Ascending aorta (tissue), 2 donors: ENCODE data around the gene AQP1. TPM values are rescaled to one million over a fixed set of nuclear protein-coding genes. Genes with fewer than 3 reads are reported as not detected.
A peak's percentile ranks its signal among the peaks of the same experiment; 100 is the strongest.

ENCODE experiments used
- DNase-seq, 2 donors: peaks; one replicate each; pipeline ENCODE4 v3.0.0-alpha.2; 2019; ENCODE audit warnings: low spot score in 2 of 2
- H3K27ac ChIP-seq, 2 donors: fragments of 200-600 bp; sonication (generic); one replicate each; pipeline ENCODE4 v1.5.1; 2016 to 2017; ENCODE audit warnings: mild to moderate bottlenecking in 1 of 2
- H3K27me3 ChIP-seq: fragments of 200-600 bp; sonication (generic); one replicate; pipeline ENCODE4 v1.5.1; 2017
- H3K36me3 ChIP-seq, 2 donors: fragments of 200-600 bp; sonication (generic); one replicate each; pipeline ENCODE4 v1.5.1; 2016
- H3K4me1 ChIP-seq, 2 donors: fragments of 200-600 bp; sonication (generic); one replicate each; pipeline ENCODE4 v1.5.1; 2016 to 2017; ENCODE audit warnings: mild to moderate bottlenecking in 1 of 2
- H3K4me3 ChIP-seq, 2 donors: fragments of 200-600 bp; sonication (generic); one replicate each; pipeline ENCODE4 v1.5.1; 2016 to 2017; ENCODE audit warnings: mild to moderate bottlenecking in 1 of 2
- H3K9me3 ChIP-seq, 2 donors: fragments of 200-600 bp; sonication (generic); one replicate each; pipeline ENCODE4 v1.5.1; 2016
- CTCF ChIP-seq, 3 experiments: fragments of 200-600 bp in 2 of 3; fragments of 450-650 bp in 1 of 3; sonication (generic) in 2 of 3; IDR thresholded peaks; one replicate each; pipeline ENCODE4 v1.5.1; 2016 to 2019; ENCODE audit warnings: antibody characterized with exemption in 3 of 3, mild to moderate bottlenecking in 1 of 3, moderate library complexity in 1 of 3
- intact Hi-C: fragments of 100-400 bp; cut with DNase I; formaldehyde crosslinking; loops from one replicate; pipeline ENCODE4 v1.15.1; 2023
- total RNA-seq: library from RNA; depleted of rRNA; stranded (reverse); fragments of >200 nt; gene quantifications from one replicate; pipeline ENCODE4 v1.1.0, GENCODE V29; 2016

AQP1 gene
- total RNA-seq, 1 donor from 2014 or later: 2,113 TPM

GRCh38 chr7:30932562-30932961 lies 20.9 kb downstream of the AQP1 start:
- H3K36me3 ChIP-seq: peaks cover 1 to 9% of the 10 kb centered on the region in 2 donors
- DNase-seq: no peak
- no peaks in the 10 kb centered on the region for H3K9me3 ChIP-seq
- no peak overlapping the region for H3K27ac ChIP-seq
- H3K27me3 ChIP-seq: no peaks in the 10 kb centered on the region
- H3K4me3 ChIP-seq: no peak overlapping the region
- intact Hi-C loops: no loop called here
- H3K4me1 ChIP-seq: no peaks in the 10 kb centered on the region
- TF ChIP-seq CTCF (IDR thresholded peaks at IDR 0.05): no peak

DNA sequence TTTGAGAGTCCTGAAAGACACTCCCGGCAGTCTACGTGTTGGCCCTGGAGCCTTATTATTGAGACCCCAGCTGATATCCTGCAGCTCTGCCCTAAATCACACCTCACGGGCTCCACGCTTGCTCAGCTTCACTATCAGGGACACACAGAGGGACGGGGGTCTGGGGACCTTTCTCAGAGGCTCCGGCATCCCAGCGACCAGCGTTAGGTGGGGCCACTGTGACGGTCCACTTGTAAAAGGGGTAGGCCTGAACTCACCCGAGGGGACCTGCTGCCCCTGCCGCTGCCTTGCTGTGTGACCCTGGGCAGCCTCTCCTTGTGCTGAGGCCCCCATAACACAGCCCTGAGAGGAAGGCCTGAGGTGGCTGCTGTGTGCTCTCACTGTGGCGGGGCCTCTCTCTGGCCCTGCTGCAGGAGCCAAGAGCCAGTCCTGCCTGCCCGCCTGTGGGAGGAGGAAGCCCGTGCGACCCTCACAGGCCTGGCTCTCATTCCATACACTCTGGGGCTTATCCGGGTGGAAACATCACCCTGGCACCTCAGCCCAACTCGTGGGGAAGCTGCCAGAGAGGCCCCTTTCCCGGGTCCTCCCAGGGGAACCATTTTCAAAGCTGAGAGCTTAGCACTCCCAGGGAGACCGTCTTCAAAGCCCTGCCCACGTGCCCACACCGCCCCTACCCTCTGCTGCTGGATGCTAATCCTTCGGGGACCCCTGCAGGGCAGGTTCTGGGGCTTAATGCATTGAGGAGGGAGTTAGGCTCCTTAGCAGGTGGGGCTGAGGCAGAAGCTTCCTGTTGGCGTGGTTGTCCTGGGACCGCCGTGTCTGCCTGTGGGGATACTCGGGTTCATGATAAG lies 21.7 kb downstream of the AQP1 start:
- Histone ChIP-seq H3K4me1 (no peaks in the 10 kb centered on the region), H3K27me3 (no peaks in the 10 kb centered on the region), H3K36me3 (peaks cover 0 to 3% of the 10 kb centered on the region in 2 donors), H3K4me3 (no peak overlapping the region), H3K27ac (no peak overlapping the region), H3K9me3 (no peaks in the 10 kb centered on the region)
- intact Hi-C loops: no loop called here
- DNase-seq: peak in 1 of 2 donors; percentile 63
- no peak for TF ChIP-seq CTCF (IDR thresholded peaks at IDR 0.05)

DNA sequence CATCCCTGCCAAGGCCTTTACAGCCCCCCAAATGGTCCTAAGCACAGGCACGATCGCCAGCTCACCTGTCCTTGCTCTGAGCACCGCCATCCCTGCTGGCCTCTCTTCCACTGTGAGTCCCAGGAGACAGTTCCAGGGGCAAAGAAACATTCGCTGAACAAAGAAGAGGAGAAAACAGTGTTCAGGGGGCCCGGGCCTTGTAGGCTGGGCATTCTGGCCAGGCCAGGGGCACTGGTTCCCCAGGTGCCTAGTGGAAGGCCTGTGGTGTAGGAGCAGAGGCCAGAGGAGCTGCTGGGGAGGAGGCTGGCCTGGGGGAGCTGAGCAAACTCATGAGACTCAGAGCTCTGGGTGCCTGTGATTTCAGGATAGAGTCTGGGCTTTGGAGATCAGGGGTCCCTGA lies 22.6 kb downstream of the AQP1 start:
- Histone ChIP-seq H3K9me3 (no peaks in the 10 kb centered on the region), H3K4me3 (no peak overlapping the region), H3K4me1 (peaks cover 0 to 3% of the 10 kb centered on the region in 2 donors), H3K27ac (no peak overlapping the region), H3K36me3 (no peaks in the 10 kb centered on the region), H3K27me3 (no peaks in the 10 kb centered on the region)
- DNase-seq: no peak
- TF ChIP-seq CTCF (IDR thresholded peaks at IDR 0.05): no peak
- intact Hi-C loops: no loop called here

DNA sequence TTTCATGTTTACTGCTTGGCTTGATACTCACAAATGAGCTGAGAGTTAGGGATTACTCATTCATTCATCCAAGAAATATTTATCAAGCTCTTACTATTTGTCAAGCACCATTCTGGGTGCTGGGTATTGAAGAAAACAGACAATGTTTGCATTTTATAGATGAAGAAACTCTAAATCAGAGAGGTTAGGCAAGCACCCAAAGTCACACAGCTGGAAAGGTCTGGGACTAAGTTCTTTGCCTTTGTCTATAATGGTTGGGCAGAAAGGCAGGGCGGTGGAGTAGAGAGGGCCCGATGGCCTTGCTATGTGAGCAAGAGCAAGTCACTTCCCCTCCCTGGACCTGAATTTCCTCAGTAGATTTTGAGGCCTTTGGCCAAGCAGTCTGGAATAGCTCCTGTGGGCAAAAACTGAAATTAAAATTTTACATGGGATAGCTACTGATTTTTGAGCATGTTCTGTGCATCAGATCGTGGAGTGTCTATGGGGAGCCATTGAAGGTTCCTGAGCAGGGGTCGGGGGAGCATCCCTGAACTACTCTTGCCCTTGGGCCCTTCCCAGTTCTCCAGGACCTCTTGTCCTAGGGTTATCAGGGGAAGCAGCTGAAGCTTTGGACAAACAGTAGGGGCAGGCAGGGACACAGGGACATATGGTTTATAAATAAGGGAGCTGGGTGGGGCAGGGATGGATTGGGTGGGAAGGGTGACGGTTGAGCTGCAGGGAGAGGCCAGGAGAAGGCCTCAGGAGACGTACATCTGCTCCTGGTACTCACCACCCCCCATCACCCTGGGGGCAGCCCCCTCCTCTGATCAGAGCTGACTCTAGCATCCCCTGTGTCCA lies 23.3 kb downstream of the AQP1 start:
- no peak for TF ChIP-seq CTCF (IDR thresholded peaks at IDR 0.05)
- intact Hi-C loops: loop anchor here (5.0 kb wide), 1 partner anchor 37 kb away; no protein-coding TSS in a partner anchor
- H3K9me3 ChIP-seq: no peaks in the 10 kb centered on the region
- no peaks in the 10 kb centered on the region for H3K36me3 ChIP-seq
- H3K4me3 ChIP-seq: no peak overlapping the region
- no peaks in the 10 kb centered on the region for H3K27me3 ChIP-seq
- DNase-seq: peak in 1 of 2 donors; percentile 52
- H3K4me1 ChIP-seq: peaks cover 0 to 3% of the 10 kb centered on the region in 2 donors
- H3K27ac ChIP-seq: no peak overlapping the region

DNA sequence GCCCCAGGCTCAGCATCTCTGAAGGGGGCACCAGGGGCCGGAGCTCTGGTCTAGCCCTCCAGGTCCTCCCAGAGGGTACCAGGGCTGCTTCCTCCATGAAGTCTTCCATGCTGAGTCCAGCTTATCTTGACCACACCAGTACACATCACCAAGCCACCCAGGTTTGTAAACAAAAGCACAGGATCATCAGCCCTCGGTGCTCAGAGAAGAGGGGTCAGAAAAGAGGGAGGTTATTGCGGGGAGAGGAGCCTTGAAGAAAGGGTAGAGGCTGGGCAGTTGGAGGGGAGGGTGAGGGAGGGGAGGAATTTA lies 23.9 kb downstream of the AQP1 start:
- no peak for TF ChIP-seq CTCF (IDR thresholded peaks at IDR 0.05)
- Histone ChIP-seq H3K27me3 (no peaks in the 10 kb centered on the region), H3K36me3 (no peaks in the 10 kb centered on the region), H3K27ac (no peak overlapping the region), H3K4me1 (peaks cover 0 to 3% of the 10 kb centered on the region in 2 donors), H3K9me3 (no peaks in the 10 kb centered on the region), H3K4me3 (no peak overlapping the region)
- DNase-seq: no peak
- intact Hi-C loops: loop anchor here (5.0 kb wide), 1 partner anchor 37 kb away; no protein-coding TSS in a partner anchor
